H9 (cell line): Measurements from ENCODE around the gene LMO1. TPM values are rescaled to one million over a fixed set of nuclear protein-coding genes. Genes with fewer than 3 reads are reported as not detected.

Experiments
- DNase-seq: peaks from one replicate; pipeline ENCODE4 v3.0.0-alpha.2; 2017
- H2AFZ ChIP-seq: one replicate; pipeline ENCODE4 v1.6.1; 2013; ENCODE audit warnings: mild to moderate bottlenecking, low read length, control low read depth, moderate library complexity
- H2AK5ac ChIP-seq: 2 replicates; pipeline ENCODE4 v1.6.1; 2013; ENCODE audit warnings: low read length, control low read depth, mixed read lengths; ENCODE audit not compliant: insufficient read length
- H2BK120ac ChIP-seq: one replicate; pipeline ENCODE4 v1.6.1; 2013; ENCODE audit warnings: low read depth, mild to moderate bottlenecking, low read length, control low read depth, inconsistent platforms; ENCODE audit not compliant: poor library complexity, severe bottlenecking
- H2BK12ac ChIP-seq: 2 replicates; pipeline ENCODE4 v1.6.1; 2013; ENCODE audit warnings: low read length, control low read depth, mixed read lengths, low read depth; ENCODE audit not compliant: insufficient read length
- H2BK15ac ChIP-seq: 2 replicates; pipeline ENCODE4 v1.6.1; 2013; ENCODE audit warnings: low read depth, low read length, control low read depth
- H2BK20ac ChIP-seq: one replicate; pipeline ENCODE4 v1.6.1; 2013; ENCODE audit warnings: low read depth, mild to moderate bottlenecking, low read length, control low read depth, inconsistent platforms; ENCODE audit not compliant: poor library complexity, severe bottlenecking
- H2BK5ac ChIP-seq: 2 replicates; pipeline ENCODE4 v1.6.1; 2013; ENCODE audit warnings: low read length, control low read depth, mixed read lengths; ENCODE audit not compliant: insufficient read length
- H3K14ac ChIP-seq: 2 replicates; pipeline ENCODE4 v1.6.1; 2013; ENCODE audit warnings: low read length, control low read depth; ENCODE audit not compliant: insufficient read depth
- H3K18ac ChIP-seq: 2 replicates; pipeline ENCODE4 v1.6.1; 2013; ENCODE audit warnings: low read depth, mild to moderate bottlenecking, mixed read lengths, low read length, control low read depth; ENCODE audit not compliant: insufficient read length
- H3K23ac ChIP-seq: 2 replicates; pipeline ENCODE4 v1.6.1; 2013; ENCODE audit warnings: low read length, control low read depth, mixed read lengths, low read depth; ENCODE audit not compliant: insufficient read length
- H3K23me2 ChIP-seq: 2 replicates; pipeline ENCODE4 v1.6.1; 2013; ENCODE audit warnings: low read depth, mild to moderate bottlenecking, mixed read lengths, low read length, control low read depth; ENCODE audit not compliant: insufficient read length, poor library complexity, severe bottlenecking
- H3K27ac ChIP-seq: 2 replicates; pipeline ENCODE4 v1.5.1; 2013; ENCODE audit warnings: low read length, control low read depth, mixed read lengths, low read depth; ENCODE audit not compliant: insufficient read length
- H3K27me3 ChIP-seq: 2 replicates; pipeline ENCODE4 v1.6.1; 2013; ENCODE audit warnings: low read length, control low read depth, inconsistent platforms; ENCODE audit not compliant: insufficient read depth
- H3K4ac ChIP-seq: 2 replicates; pipeline ENCODE4 v1.6.1; 2013; ENCODE audit warnings: low read depth, mild to moderate bottlenecking, control low read depth, inconsistent platforms, low read length, moderate library complexity
- H3K4me1 ChIP-seq: 2 replicates; pipeline ENCODE4 v1.6.1; 2013; ENCODE audit warnings: low read length, control low read depth, inconsistent platforms; ENCODE audit not compliant: insufficient read depth
- H3K4me2 ChIP-seq: 2 replicates; pipeline ENCODE4 v1.6.1; 2013; ENCODE audit warnings: low read length, control low read depth, mixed read lengths; ENCODE audit not compliant: insufficient read length, insufficient read depth
- H3K56ac ChIP-seq: 2 replicates; pipeline ENCODE4 v1.6.1; 2013; ENCODE audit warnings: low read depth, mild to moderate bottlenecking, mixed read lengths, low read length, control low read depth; ENCODE audit not compliant: insufficient read length
- H3K79me1 ChIP-seq: 2 replicates; pipeline ENCODE4 v1.6.1; 2013; ENCODE audit warnings: low read depth, mild to moderate bottlenecking, moderate library complexity, low read length, control low read depth, inconsistent platforms; ENCODE audit not compliant: insufficient read depth, poor library complexity, severe bottlenecking
- H3K79me2 ChIP-seq: 2 replicates; pipeline ENCODE4 v1.6.1; 2013; ENCODE audit warnings: low read length, control low read depth, inconsistent platforms; ENCODE audit not compliant: insufficient read depth
- H3K9ac ChIP-seq: 2 replicates; pipeline ENCODE4 v1.6.1; 2013; ENCODE audit warnings: low read length, control low read depth, mixed read lengths; ENCODE audit not compliant: insufficient read length; ENCODE audit errors: extremely low read depth
- H3K9me3 ChIP-seq: one replicate; pipeline ENCODE4 v1.6.1; 2013; ENCODE audit warnings: low read depth, low read length, inconsistent platforms; ENCODE audit not compliant: control insufficient read depth
- H3T11ph ChIP-seq: one replicate; pipeline ENCODE4 v1.6.1; 2013; ENCODE audit warnings: mild to moderate bottlenecking, low read length, control low read depth, inconsistent platforms
- H4K20me1 ChIP-seq: one replicate; pipeline ENCODE4 v1.6.1; 2013; ENCODE audit not compliant: control insufficient read depth, insufficient read length, insufficient read depth
- H4K5ac ChIP-seq: 2 replicates; pipeline ENCODE4 v1.6.1; 2013; ENCODE audit warnings: low read depth, mild to moderate bottlenecking, mixed read lengths, low read length, control low read depth; ENCODE audit not compliant: insufficient read length
- H4K8ac ChIP-seq: replicated peaks from 2 replicates; pipeline ENCODE4 v1.6.1; 2013; ENCODE audit warnings: low read length, control low read depth, mixed read lengths, low read depth; ENCODE audit not compliant: insufficient read length
- H4K91ac ChIP-seq: 2 replicates; pipeline ENCODE4 v1.6.1; 2013; ENCODE audit warnings: low read depth, mild to moderate bottlenecking, moderate library complexity, mixed read lengths, low read length, control low read depth; ENCODE audit not compliant: insufficient read length
- H3K27ac Mint-ChIP-seq, 3 experiments: 2 replicates in 2 of 3; 3 replicates in 1 of 3; pipeline ENCODE4 v1.8.0; 2020 to 2021; ENCODE audit warnings: mixed read lengths in 3 of 3, mild to moderate bottlenecking in 1 of 3, moderate library complexity in 1 of 3
- H3K27me3 Mint-ChIP-seq: 2 replicates; pipeline ENCODE4 v1.8.0; 2021; ENCODE audit warnings: low read depth, mild to moderate bottlenecking, moderate library complexity, mixed read lengths
- H3K36me3 Mint-ChIP-seq, 3 experiments: 2 replicates in 2 of 3; 3 replicates in 1 of 3; pipeline ENCODE4 v1.8.0; 2020 to 2021; ENCODE audit warnings: low read depth in 3 of 3, mixed read lengths in 3 of 3; ENCODE audit not compliant: insufficient read depth in 1 of 3
- H3K4me1 Mint-ChIP-seq, 2 experiments: 2 replicates each; pipeline ENCODE4 v1.8.0; 2020; ENCODE audit warnings: mixed read lengths in 2 of 2
- H3K4me3 Mint-ChIP-seq, 2 experiments: 2 replicates in 1 of 2; 3 replicates in 1 of 2; pipeline ENCODE4 v1.8.0; 2020 to 2021; ENCODE audit warnings: mild to moderate bottlenecking in 2 of 2, mixed read lengths in 2 of 2, moderate library complexity in 1 of 2
- H3K9me3 Mint-ChIP-seq, 2 experiments: 2 replicates in 1 of 2; 3 replicates in 1 of 2; pipeline ENCODE4 v1.8.0; 2020; ENCODE audit warnings: mild to moderate bottlenecking in 2 of 2, mixed read lengths in 2 of 2, moderate library complexity in 1 of 2
- WGBS: extraction: QIAGEN DNeasy Blood & Tissue Kit; methylation state at CpG from one replicate; pipeline ENCODE4 v1.1.7; 2013; ENCODE audit warnings: missing lambda C conversion rate, low lambda C conversion rate, mixed read lengths; ENCODE audit not compliant: insufficient read length; ENCODE audit errors: extremely low coverage; 5-methylcytosine and 5-hydroxymethylcytosine counted together
- total RNA-seq: library from RNA; stranded (reverse); gene quantifications from 2 replicates; pipeline ENCODE4 v1.2.1, GENCODE V29; 2021
- TF ChIP-seq, protein P1 (sequence below): fragments of 200-600 bp; sonication (generic); conservative IDR thresholded peaks from 3 replicates; pipeline ENCODE4 v1.8.0; 2021; ENCODE audit warnings: antibody characterized with exemption, mild to moderate bottlenecking

The LMO1 gene
- total RNA-seq, 1 experiment from 2014 or later, result 0.50 TPM

DNA sequence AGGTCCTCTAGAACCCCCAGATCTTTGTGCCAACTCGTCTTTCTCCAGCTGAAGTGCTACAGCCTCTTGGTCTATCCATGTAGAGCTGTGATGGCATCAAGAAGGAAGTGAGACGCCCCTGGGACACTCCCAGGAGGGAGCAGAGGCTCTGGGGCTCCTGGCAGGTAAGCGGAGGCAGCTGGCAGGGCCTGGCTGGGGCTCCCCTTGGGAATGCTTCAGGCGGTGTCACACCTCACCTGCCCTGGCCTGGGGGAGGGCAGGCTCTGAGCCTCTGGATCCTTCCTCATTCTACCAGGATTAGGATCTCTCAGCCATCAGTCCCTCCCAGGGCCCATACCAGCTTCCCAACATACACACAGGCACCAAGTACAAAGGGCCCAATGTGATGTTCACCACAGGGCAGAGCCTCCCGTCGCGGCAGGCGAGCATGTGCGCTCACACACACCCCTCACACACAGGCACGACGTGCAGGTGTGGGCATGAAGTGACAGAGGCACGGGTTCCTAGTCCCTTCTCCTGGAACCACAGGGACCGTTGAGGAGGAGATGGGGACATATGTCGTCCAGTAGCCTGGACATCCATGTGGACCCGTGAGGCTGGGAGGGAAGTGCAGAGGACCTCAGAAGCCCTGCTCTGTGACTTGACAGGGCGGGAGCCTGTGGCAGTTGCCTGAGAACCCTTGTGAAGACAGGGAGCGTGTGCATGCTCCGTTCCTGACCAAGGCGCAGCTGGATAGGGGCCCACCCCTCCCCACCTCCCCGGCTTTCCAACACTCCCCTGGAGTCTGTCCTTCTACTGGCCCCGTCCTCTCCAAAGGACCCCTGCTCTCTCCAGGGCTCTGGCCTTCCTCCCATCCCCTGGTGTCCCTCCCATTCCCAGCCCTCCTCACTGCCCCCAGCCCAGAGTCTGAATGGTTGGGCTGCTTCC is 32.5 kb downstream of the LMO1 start:
- no peak for DNase-seq
- WGBS, result no CpG with 5 or more reads among the region's 21 CpGs
- H2BK12ac ChIP-seq, result no peak overlapping the region
- H3K36me3 Mint-ChIP-seq, result no peaks in the 10 kb centered on the region
- H3K79me2 ChIP-seq, result no peaks in the 10 kb centered on the region
- H4K5ac ChIP-seq, result no peak overlapping the region
- H3T11ph ChIP-seq, result no peak overlapping the region
- H3K4me1 ChIP-seq, result no peaks in the 10 kb centered on the region
- H2BK5ac ChIP-seq, result no peak overlapping the region
- no peaks in the 10 kb centered on the region for H4K20me1 ChIP-seq
- no peak overlapping the region for H3K56ac ChIP-seq
- H3K4me2 ChIP-seq, result no peak overlapping the region
- no peaks in the 10 kb centered on the region for H3K9me3 ChIP-seq
- H3K79me1 ChIP-seq, result no peaks in the 10 kb centered on the region
- no peaks in the 10 kb centered on the region for H3K23me2 ChIP-seq
- H2BK120ac ChIP-seq, result no peak overlapping the region
- H3K18ac ChIP-seq, result no peak overlapping the region
- no peak overlapping the region for H3K9ac ChIP-seq
- no peak overlapping the region for H2BK20ac ChIP-seq
- no peaks in the 10 kb centered on the region for H3K27me3 Mint-ChIP-seq
- peaks cover 17 to 25% of the 10 kb centered on the region in 2 experiments for H3K4me1 Mint-ChIP-seq
- no peak overlapping the region for H4K8ac ChIP-seq
- no peaks in the 10 kb centered on the region for H3K9me3 Mint-ChIP-seq
- TF ChIP-seq, protein P1, sequence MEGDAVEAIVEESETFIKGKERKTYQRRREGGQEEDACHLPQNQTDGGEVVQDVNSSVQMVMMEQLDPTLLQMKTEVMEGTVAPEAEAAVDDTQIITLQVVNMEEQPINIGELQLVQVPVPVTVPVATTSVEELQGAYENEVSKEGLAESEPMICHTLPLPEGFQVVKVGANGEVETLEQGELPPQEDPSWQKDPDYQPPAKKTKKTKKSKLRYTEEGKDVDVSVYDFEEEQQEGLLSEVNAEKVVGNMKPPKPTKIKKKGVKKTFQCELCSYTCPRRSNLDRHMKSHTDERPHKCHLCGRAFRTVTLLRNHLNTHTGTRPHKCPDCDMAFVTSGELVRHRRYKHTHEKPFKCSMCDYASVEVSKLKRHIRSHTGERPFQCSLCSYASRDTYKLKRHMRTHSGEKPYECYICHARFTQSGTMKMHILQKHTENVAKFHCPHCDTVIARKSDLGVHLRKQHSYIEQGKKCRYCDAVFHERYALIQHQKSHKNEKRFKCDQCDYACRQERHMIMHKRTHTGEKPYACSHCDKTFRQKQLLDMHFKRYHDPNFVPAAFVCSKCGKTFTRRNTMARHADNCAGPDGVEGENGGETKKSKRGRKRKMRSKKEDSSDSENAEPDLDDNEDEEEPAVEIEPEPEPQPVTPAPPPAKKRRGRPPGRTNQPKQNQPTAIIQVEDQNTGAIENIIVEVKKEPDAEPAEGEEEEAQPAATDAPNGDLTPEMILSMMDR, result no peak
- no peaks in the 10 kb centered on the region for H3K27me3 ChIP-seq
- no peak overlapping the region for H3K27ac ChIP-seq
- no peak overlapping the region for H3K23ac ChIP-seq
- no peak overlapping the region for H2AK5ac ChIP-seq
- H3K14ac ChIP-seq, result no peak overlapping the region; the same call in 1 of the 2 replicates
- no peak overlapping the region for H2BK15ac ChIP-seq
- no peak overlapping the region for H3K4ac ChIP-seq
- H2AFZ ChIP-seq, result no peak overlapping the region
- no peak overlapping the region for H3K4me3 Mint-ChIP-seq
- no peak overlapping the region for H3K27ac Mint-ChIP-seq
- H4K91ac ChIP-seq, result no peak overlapping the region
